HG03575 (cell line): ENCODE measurements around the gene PPP1R1B.

Experiments used
- ATAC-seq: cut with Tn5 transposase; IDR thresholded peaks from one replicate; pipeline ENCODE4 v1.9.1; 2021; ENCODE audit not compliant: unreplicated experiment, insufficient number of reproducible peaks, low FRiP score; ENCODE audit errors: extremely low read depth

PPP1R1B gene

GRCh38 chr17:39663688-39664580, 37.2 kb downstream of the PPP1R1B start:
- ATAC-seq: no peak

- ATAC-seq: no peak
Measured at GRCh38 chr17:39664581-39665561, 38.1 kb downstream of the PPP1R1B start, which contains the start of gene TCAP. TCAP (plus strand) TSS chr17:39665349; CDS start chr17:39665360, 11 bp downstream.

- ATAC-seq: no peak
Measured at GRCh38 chr17:39665642-39666224, 39.0 kb downstream of the PPP1R1B start.

GRCh38 chr17:39666231-39666600, 39.5 kb downstream of the PPP1R1B start:
- ATAC-seq: no peak

- no peak for ATAC-seq
Measured at GRCh38 chr17:39666601-39667261, 40.0 kb downstream of the PPP1R1B start.

- no peak for ATAC-seq
Measured at GRCh38 chr17:39667262-39667944, 40.7 kb downstream of the PPP1R1B start.

GRCh38 chr17:39667945-39668924, 41.5 kb downstream of the PPP1R1B start, which contains the start of gene PNMT:
PNMT (plus strand) TSS chr17:39668453; CDS start chr17:39668476, 23 bp downstream.
- ATAC-seq: no peak

- no peak for ATAC-seq
Measured at GRCh38 chr17:39669897-39670735, 43.4 kb downstream of the PPP1R1B start.

GRCh38 chr17:39670746-39671145, 44.0 kb downstream of the PPP1R1B start:
- ATAC-seq: no peak

- no peak for ATAC-seq
Measured at GRCh38 chr17:39671651-39672521, 45.1 kb downstream of the PPP1R1B start.

- ATAC-seq: no peak
Measured at GRCh38 chr17:39672522-39673334, 46.0 kb downstream of the PPP1R1B start.

- ATAC-seq: no peak
Measured at GRCh38 chr17:39673335-39674081, 46.8 kb downstream of the PPP1R1B start.

- no peak for ATAC-seq
Measured at GRCh38 chr17:39674179-39674578, 47.4 kb downstream of the PPP1R1B start.
